Mucosa of stomach (tissue), 1 donor: ENCODE data around the gene ZC3H12A.
"Not testable (repeated sequence)": the region's sequence is repeated elsewhere in the genome, so short reads cannot be mapped to it uniquely, and the experiment has no call there.

Experiments
- H3K27me3 ChIP-seq: one replicate; pipeline ENCODE4 v1.7.0; 2013; ENCODE audit warnings: mild to moderate bottlenecking, low read length; ENCODE audit not compliant: control insufficient read depth, insufficient read depth
- H3K36me3 ChIP-seq: one replicate; pipeline ENCODE4 v1.7.0; 2013; ENCODE audit warnings: low read length; ENCODE audit not compliant: control insufficient read depth, insufficient read depth
- H3K4me1 ChIP-seq: one replicate; pipeline ENCODE4 v1.7.0; 2013; ENCODE audit warnings: mild to moderate bottlenecking, low read length; ENCODE audit not compliant: control insufficient read depth, insufficient read depth
- H3K4me3 ChIP-seq: one replicate; pipeline ENCODE4 v1.7.0; 2013; ENCODE audit warnings: low read length
- H3K9ac ChIP-seq: one replicate; pipeline ENCODE4 v1.7.0; 2013; ENCODE audit warnings: mild to moderate bottlenecking, low read length, moderate library complexity
- H3K9me3 ChIP-seq: one replicate; pipeline ENCODE4 v1.7.0; 2013; ENCODE audit warnings: mild to moderate bottlenecking, low read length, moderate library complexity; ENCODE audit not compliant: control insufficient read depth
- donor health status: Pancreatic carcinoma.

Gene ZC3H12A

DNA sequence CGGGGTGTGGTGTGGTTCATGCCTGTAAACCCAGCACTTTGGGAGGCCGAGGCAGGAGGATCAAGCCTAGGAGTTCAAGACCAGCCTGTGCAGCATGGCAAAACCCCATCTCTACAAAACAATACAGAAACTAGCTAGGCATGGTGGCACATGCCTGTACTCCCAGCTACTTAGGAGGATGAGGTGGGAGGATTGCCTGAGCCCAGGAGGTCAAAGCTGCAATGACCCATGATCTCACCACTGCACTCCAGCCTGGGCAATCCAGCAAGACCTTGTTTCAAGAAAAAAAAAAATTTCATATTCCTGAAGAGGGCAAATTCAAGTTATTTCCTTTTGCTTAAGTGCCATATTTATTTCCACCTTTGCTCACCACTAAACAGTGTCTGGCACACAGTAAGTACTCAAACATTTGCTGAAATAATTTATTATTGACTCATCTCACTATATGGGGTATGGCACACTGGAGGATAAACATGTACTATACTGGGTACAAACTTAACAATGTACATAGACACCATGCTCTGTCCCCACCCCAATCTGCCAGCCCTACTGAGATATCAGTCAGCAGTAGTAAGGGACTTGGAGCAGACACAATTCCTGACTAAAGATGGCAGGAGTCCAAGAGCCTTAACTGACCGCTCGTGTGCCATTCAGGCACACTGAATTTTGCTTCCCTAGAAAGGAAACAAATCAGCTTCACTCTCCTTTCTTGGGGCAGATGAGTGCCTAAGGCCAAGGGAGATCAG, 24.7 kb downstream of the ZC3H12A start:
- Histone ChIP-seq H3K4me3 (no peak overlapping the region), H3K9me3 (no peaks in the 10 kb centered on the region), H3K36me3 (no peaks in the 10 kb centered on the region), H3K27me3 (no peaks in the 10 kb centered on the region), H3K9ac (no peak overlapping the region), H3K4me1 (peaks cover 12% of the 10 kb centered on the region)

DNA sequence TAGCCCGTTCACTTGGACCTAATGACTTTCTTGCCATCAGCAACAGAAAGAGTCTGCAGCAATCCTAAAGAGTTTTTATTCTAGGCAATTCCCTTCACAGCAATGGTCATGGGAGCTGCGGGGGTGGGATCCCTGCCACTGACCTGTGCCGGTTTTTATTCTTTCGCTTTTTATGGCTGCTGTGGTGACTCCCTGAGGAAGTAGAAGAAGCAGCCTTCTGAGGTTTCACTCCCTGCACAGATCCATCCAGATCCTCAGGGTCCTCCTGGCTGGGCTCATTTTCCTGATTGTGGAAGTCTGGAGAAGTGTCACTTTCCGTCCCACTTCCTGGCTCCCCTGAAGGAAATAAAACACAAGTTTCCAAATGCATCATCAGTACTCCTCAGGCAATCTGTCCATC, 27.3 kb downstream of the ZC3H12A start:
- H3K4me1 ChIP-seq: peaks cover 12% of the 10 kb centered on the region
- H3K27me3 ChIP-seq: no peaks in the 10 kb centered on the region
- no peak overlapping the region for H3K4me3 ChIP-seq
- no peaks in the 10 kb centered on the region for H3K9me3 ChIP-seq
- no peak overlapping the region for H3K9ac ChIP-seq
- H3K36me3 ChIP-seq: no peaks in the 10 kb centered on the region

DNA sequence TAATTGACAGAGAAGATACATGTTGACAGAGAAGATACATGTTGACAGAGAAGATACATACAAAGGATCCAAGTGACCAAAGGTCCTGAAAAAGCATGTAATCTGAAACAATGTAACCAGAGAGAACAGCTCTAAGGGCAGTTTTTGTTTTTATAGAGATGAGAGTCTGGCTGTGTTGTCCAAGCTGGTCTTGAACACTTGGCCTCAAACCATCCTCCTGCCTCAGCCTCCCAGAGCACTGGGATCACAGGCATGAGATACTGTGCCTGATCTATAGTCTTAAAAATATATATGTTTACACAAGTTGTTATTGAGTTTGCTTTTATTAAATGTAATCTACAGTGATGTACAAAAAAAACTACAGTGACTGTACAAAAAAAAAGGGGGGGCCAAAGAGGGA, 27.7 kb downstream of the ZC3H12A start:
- H3K27me3 ChIP-seq: no peaks in the 10 kb centered on the region
- H3K9ac ChIP-seq: no peak overlapping the region
- H3K9me3 ChIP-seq: no peaks in the 10 kb centered on the region
- no peaks in the 10 kb centered on the region for H3K36me3 ChIP-seq
- no peak overlapping the region for H3K4me3 ChIP-seq
- H3K4me1 ChIP-seq: peaks cover 12% of the 10 kb centered on the region

DNA sequence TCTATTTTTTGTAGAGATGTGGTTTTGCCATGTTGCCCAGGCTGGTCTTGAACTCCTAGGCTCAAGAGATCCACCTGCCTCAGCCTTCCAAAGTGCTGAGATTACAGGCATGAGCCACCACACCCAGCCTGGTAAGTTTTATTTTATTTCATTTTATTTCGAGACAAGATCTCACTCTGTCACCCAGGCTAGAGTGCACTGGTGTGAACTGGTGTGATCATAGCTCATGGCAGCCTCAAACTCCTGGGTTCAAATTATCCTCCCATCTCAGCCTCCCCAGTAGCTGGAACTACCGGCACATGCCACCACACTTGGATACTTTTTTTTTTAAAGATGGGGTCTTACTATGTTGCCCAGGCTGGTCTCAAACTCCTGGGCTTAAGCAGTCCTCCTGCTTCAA, 28.4 kb downstream of the ZC3H12A start:
- not testable (repeated sequence) for H3K27me3 ChIP-seq, H3K36me3 ChIP-seq, H3K9me3 ChIP-seq, H3K4me3 ChIP-seq, H3K9ac ChIP-seq
- peaks cover 12% of the 10 kb centered on the region for H3K4me1 ChIP-seq

DNA sequence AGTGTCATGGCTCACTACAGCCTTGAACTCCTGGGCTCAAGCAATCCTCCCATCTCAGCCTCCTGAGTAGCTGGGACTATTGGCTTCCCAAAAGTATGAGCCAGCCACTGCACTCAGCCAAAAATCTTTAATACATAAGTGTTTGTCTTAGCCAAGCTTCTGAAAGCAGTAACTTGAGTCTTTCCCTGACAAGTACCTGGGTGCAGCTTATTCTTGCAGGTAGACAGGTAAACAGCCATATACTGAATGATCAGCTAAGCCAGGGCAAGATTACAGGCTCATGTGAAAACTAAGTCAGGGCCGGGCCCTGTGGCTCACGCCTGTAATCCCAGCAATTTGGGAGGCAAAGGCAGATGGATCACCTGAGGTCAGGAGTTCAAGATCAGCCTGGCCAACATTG, 32.4 kb downstream of the ZC3H12A start:
- H3K36me3 ChIP-seq: no peaks in the 10 kb centered on the region
- H3K4me1 ChIP-seq: no peaks in the 10 kb centered on the region
- H3K9ac ChIP-seq: no peak overlapping the region
- H3K4me3 ChIP-seq: no peak overlapping the region
- H3K27me3 ChIP-seq: no peaks in the 10 kb centered on the region
- no peaks in the 10 kb centered on the region for H3K9me3 ChIP-seq

DNA sequence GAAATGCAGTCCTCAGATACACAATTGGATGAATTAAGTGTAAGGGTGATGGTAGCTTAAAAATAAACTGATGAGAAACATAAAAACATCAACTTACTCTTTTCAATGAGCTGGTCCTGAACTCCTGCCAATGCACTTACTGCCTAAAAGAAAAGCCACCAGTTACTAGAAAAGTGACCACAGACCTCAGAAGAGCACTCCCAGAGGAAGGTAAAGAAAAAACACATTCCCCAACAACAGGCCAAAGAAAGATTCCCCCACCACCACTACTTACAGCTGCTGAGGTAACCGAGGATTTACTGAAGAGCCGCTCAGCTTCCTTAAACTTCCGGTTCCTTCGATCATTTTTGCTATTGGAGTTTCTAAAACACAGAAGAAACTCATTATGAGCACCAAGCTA, 34.8 kb downstream of the ZC3H12A start:
- Histone ChIP-seq H3K36me3 (no peaks in the 10 kb centered on the region), H3K9me3 (no peaks in the 10 kb centered on the region)

DNA sequence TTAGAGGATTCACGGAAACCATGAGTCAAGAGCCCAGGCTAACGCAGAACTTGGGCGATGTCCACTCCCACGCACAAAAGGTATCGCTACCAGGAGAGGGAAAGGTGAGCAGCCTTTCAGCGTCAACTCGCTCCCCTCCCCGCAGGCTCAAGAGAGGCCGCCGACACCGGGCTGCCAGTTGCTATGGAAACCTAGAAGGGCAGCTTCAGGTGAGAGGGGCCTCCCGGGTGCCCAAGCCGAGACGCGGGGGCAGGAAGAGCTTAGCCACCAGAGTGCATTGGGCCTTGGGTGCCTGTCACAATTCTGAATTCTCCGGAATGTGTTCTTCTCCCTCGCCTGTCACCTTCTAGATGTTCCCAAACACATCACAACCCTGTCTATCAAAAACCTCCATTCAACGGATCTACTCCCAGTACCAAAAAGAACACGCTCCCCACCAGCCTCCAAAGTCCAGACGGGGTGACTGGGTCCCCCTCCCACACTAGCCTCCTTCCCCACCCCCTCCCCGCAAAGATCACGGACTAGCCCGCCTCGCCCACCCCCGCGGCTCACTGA, 39.5 kb downstream of the ZC3H12A start:
- peaks cover 9% of the 10 kb centered on the region for H3K4me1 ChIP-seq
- no peaks in the 10 kb centered on the region for H3K9me3 ChIP-seq
- peak overlapping the region; percentile 64 for H3K9ac ChIP-seq
- no peaks in the 10 kb centered on the region for H3K27me3 ChIP-seq
- H3K36me3 ChIP-seq: no peaks in the 10 kb centered on the region
- H3K4me3 ChIP-seq: peak overlapping the region; percentile 67

More for the DNA sequence above, 34.8 kb downstream of the ZC3H12A start:
- Histone ChIP-seq H3K4me3 (no peak overlapping the region), H3K9ac (no peak overlapping the region), H3K27me3 (no peaks in the 10 kb centered on the region), H3K4me1 (peaks cover 9% of the 10 kb centered on the region)

DNA sequence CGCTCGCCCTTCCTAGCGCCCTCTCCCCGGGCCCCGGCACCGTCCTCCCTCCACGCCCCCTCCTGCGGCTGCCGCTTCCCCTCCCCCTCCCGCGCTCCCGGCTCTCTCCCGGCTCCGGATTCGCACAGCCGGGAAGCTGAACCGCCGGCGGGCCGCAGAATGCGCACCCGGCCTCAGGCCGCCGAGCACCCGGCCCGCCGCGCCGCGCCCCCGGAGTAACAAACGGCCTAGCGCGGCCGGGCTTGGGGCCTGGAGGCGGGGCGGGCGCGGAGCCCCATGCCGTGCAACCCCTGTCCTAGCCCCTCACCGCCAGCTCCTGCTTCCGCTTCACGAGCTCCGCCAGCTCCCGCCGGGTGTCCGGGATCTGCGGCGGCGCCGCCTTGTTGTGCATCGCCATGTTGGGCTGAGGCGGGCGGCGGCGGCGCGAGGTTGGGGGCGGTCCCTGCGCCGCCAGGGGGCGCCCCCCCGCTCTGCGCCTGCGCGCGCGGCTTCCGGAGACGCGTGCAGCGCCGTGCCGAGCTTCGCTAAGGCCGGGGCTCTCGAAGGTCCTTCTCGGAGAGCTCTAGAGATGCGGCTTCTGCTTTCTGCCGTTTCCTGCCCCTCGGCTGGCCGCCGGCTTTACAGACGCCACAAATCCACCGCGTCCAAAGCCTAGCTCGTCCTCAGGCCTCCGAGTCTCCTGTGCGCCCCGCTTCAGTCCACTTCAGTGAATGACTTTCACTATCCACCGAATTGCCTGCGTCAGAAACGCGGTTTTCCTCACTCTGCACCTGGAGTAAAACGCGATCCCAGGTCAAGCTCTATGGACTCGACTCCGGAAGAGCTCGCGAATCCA, 40.2 kb downstream of the ZC3H12A start, which contains the start of gene MEAF6:
Gene MEAF6 (minus strand): TSS at position 417 of the 835 bp plus-strand sequence. CDS start 20 bp downstream, at position 397.
- Histone ChIP-seq H3K27me3 (no peaks in the 10 kb centered on the region), H3K4me3 (peak within 1 kb of the TSS; percentile 67), H3K9ac (peak within 1 kb of the TSS; percentile 64), H3K36me3 (no peaks in the 10 kb centered on the region), H3K9me3 (no peaks in the 10 kb centered on the region), H3K4me1 (peaks cover 9% of the 10 kb centered on the region)

DNA sequence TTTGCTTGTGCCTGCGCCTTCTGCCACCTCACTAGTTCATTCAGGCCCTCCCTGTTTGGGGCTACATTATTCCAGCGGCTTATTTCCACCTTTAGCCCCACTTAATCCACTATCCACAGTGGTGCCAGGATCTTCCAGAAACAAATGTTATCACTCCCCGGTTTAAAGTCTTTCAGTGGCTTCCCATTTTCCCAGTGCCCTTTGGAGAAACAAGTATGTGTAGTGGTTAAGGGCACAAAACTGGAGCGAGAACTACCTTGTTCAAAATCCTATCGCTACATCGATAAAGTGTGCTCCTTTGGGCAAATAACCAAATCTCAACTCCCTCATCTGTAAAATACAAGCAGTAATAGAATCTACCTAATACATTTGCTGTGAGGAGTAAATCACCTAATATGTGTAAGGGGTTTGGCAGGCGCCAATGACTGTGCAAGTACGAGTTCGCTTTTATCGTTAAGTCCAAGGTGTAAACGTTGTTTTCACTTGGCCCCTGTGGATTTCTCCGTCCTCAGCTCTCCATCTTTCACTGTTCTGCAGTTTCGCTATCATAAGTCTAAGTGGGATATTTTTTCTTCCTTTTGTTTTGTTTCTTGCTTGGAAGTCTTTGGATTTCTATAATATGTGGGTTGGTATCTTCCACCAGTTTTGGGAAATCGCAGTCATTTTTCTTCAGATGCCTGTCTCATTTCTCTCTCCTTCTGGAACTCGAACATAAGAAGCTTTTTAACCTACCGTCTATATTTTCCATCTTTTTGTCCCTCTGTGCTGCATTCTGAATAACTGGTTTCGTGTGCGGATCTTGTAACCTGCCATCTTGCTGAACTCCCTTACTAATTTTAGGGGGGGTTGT, 41.0 kb downstream of the ZC3H12A start:
- peak overlapping the region; percentile 56 for H3K4me3 ChIP-seq
- H3K36me3 ChIP-seq: no peaks in the 10 kb centered on the region
- peaks cover 9% of the 10 kb centered on the region for H3K4me1 ChIP-seq
- no peaks in the 10 kb centered on the region for H3K27me3 ChIP-seq
- no peaks in the 10 kb centered on the region for H3K9me3 ChIP-seq
- peak overlapping the region; percentile 64 for H3K9ac ChIP-seq

DNA sequence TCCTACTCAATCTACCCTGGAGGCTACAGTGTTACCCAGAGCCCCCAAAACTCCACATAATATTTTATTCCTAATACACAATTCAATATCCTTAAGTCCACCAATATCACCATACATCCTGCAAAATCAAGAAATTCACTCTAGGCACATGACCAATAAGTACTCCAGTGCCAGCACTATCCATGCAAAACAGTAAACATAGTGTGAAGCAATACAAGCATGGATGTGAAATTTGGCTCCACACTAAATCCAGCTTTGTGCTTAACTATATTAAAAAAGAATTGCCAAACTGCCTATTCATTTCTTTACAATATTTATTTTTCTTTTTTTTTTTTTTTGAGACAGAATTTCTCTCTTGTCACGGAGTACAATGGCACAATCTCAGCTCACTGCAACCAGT, 43.2 kb downstream of the ZC3H12A start:
- no peaks in the 10 kb centered on the region for H3K27me3 ChIP-seq
- H3K9me3 ChIP-seq: no peaks in the 10 kb centered on the region
- no peak overlapping the region for H3K9ac ChIP-seq

DNA sequence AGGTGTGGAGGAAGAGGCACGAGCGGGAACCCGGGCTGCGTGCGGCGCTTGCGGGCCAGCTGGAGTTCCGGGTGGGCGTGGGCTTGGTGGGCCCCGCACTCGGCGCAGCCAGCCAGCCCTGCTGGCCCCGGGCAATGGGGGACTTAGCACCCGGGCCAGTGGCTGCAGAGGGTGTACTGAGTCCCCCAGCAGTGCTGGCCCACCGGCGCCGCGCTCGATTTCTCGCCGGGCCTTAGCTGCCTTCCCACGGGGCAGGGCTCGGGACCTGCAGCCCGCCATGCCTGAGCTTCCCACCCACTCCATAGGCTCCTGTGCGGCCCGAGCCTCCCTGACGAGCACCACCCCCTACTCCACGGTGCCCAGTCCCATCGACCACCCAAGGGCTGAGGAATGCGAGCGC, 43.9 kb downstream of the ZC3H12A start:
- not testable (repeated sequence) for H3K4me3 ChIP-seq, H3K4me1 ChIP-seq, H3K27me3 ChIP-seq, H3K9ac ChIP-seq, H3K36me3 ChIP-seq, H3K9me3 ChIP-seq

More for the DNA sequence above, 43.2 kb downstream of the ZC3H12A start:
- Histone ChIP-seq H3K36me3 (no peaks in the 10 kb centered on the region), H3K4me3 (no peak overlapping the region), H3K4me1 (peaks cover 9% of the 10 kb centered on the region)
